ENCODE results near the gene NCOA7.

Gene NCOA7

DNA sequence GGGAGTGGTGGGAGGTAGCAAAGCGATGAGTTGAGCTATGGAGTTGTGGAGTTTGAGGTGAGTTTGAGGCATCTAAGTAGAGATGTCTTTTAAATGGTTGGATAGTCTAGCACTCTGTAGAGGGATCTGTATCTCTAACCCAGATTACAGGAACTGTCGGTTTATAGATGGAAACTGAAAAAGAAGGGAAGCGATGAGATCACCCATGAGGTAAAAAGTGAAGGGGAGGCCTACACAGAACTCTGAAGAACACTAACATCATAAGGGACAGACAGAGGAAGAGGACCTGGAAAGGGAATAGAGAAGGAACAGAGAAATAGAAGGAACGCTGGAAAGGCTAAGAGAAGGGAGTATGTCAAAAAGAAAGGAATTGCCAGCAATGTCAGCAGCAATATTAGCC is 168.3 kb downstream of the NCOA7 start:
- in situ Hi-C loops (cut with MboI; ENCODE audit: low sequenced_read_pairs), result loop anchor here (10.0 to 25.0 kb wide), 2 partner anchors 174 to 647 kb away; partner anchors contain the start of gene HDDC2

DNA sequence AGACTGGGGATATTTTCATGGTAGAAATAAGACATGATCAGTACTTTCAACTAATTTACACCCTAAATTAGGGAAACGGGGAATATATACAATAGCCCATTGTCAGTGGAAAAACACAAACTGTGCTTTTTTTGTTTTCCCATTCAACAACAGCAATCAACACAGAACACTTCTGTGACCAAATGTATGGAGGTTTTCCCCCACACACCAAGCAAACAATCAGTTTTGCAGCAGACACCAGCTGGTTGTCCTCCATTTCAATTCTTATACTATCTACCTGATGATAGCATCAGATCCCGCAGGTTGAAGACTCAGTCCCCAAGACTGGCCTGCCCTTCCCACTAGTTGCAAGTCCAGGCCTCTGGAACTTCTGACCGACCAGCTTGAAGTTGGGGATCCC is 170.4 kb downstream of the NCOA7 start:
- in situ Hi-C loops (cut with MboI; ENCODE audit: low sequenced_read_pairs), result loop anchor here (25.0 kb wide), 1 partner anchor 649 kb away; the partner anchor contains the start of gene HDDC2

DNA sequence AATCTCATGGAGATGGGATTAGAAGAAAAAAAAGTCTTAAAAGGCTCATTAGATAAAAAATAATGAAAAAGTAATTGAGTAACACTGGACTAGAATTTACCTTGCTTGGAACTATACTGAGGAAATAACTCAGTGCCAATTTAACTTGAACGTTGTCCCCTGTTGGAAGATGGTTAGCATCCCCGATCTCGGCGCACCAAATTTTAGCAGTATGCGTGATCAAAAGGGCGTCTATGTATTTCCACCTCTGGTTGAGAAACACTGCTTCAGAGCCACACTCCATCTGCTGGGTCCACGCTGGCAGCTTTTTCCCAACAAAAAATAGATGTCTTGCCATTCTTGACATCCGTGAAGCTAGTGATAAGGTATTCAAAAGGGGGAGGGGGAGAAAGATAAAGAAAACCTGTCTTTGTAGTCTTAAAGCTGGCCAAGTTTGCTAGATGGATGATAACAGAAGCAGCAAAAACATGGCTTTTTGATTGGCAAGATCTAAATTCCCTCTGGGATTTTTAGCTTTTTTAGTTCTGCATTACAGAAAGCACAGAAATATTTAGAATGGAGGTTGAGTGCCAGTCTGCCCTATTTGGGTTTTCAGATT is 172.2 kb downstream of the NCOA7 start:
- in situ Hi-C loops (cut with MboI; ENCODE audit: low sequenced_read_pairs), result loop anchor here (25.0 kb wide), 1 partner anchor 651 kb away; the partner anchor contains the start of gene HDDC2

DNA sequence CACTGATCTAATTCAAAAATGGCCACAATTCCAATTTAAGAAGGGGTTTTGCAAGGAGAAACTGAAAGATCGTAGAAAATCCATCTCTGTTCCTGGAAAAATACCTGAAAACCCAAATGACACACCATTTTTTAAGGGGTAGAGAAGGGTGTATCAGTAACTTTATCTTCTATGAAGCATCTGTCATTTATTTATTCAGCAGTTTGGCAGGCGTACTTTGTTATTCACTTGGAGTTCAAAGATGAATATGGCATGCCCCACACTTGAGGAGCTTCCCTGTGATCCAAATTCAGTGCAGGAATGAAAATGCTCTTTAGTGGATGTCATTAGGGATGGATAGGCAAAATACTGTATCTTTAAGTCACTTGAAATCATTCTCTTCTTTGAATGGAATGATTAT is 173.1 kb downstream of the NCOA7 start:
- in situ Hi-C loops (cut with MboI; ENCODE audit: low sequenced_read_pairs), result loop anchor here (25.0 kb wide), 1 partner anchor 652 kb away; the partner anchor contains the start of gene HDDC2

DNA sequence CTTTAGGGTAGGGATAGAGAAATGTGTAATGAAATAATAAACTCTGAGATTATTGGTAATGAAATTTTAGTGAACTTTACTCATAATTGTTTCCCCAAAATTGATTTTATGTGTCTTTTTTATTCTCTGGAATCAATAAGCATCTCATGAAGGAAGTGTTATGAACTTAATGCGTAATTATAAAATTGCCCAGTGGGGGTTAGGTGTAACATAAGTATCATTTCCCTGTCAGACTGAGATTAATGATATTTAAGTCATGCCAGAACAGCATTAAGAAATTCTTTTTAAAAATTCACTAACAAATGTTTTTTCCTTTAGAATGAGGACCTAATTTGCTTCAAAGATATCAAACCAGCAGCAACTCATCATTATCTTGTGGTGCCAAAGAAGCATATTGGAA is 175.8 kb downstream of the NCOA7 start:
- in situ Hi-C loops (cut with MboI; ENCODE audit: low sequenced_read_pairs), result loop anchor here (25.0 kb wide), 1 partner anchor 654 kb away; the partner anchor contains the start of gene HDDC2

DNA sequence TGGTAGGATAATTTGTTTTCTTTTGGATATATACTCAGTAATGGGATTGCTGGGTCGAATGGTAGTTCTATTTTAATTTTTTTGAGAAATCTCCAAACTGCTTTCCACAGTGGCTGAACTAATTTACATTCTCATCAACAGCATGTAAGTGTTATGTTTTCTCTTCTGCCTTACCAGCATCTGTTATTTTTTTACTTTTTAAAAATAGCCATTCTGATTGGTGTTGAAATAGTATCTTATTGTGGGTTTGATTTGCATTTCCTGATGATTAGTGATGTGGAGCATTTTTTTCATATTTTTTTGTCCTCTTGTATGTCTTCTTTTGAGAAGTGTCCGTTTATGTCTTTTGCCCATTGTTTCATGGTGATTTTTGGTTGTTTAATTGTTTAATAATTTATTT is 177.7 kb downstream of the NCOA7 start:
- in situ Hi-C loops (cut with MboI; ENCODE audit: low sequenced_read_pairs), result loop anchor here (25.0 kb wide), 1 partner anchor 656 kb away; the partner anchor contains the start of gene HDDC2

DNA sequence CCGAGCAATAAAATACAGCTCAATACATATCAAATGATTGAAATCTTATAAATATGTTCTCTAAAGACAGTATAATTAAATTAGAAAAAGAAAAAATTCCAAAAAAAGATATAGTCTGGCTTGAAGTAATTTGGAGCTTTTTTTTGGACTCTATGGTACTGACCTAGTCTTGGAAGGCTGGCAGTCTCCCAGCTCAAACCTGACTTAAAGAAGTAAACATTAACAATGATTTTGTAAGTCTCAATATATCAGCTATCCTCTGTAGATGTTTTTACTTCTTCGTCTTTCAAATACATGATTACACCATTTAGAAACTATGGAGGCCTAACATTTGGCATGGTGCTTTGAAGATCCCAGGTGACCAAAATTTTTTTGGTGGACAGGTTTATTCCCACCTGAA is 180.0 kb downstream of the NCOA7 start:
- in situ Hi-C loops (cut with MboI; ENCODE audit: low sequenced_read_pairs), result loop anchor here (25.0 kb wide), 1 partner anchor 658 kb away; the partner anchor contains the start of gene HDDC2

DNA sequence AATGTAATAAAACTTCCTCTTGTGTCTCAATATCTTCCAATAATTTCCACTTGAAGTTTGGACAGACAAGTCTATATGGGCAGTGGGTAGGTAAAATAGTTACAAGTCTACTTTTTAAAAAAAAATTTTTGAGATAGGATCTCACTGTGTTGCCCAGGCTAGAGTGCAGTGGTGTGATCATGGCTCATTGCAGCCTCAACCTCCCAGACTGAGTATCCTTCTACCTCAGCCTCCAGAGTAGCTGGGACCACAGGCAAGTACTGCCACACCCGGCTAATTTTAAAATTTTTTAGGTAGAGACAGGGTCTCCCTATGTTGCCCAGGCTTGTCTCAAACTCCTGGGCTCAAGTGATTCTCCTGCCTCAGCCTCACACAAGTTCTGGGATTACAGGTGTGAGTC is 181.7 kb downstream of the NCOA7 start:
- in situ Hi-C loops (cut with MboI; ENCODE audit: low sequenced_read_pairs), result loop anchor here (25.0 kb wide), 1 partner anchor 660 kb away; the partner anchor contains the start of gene HDDC2

DNA sequence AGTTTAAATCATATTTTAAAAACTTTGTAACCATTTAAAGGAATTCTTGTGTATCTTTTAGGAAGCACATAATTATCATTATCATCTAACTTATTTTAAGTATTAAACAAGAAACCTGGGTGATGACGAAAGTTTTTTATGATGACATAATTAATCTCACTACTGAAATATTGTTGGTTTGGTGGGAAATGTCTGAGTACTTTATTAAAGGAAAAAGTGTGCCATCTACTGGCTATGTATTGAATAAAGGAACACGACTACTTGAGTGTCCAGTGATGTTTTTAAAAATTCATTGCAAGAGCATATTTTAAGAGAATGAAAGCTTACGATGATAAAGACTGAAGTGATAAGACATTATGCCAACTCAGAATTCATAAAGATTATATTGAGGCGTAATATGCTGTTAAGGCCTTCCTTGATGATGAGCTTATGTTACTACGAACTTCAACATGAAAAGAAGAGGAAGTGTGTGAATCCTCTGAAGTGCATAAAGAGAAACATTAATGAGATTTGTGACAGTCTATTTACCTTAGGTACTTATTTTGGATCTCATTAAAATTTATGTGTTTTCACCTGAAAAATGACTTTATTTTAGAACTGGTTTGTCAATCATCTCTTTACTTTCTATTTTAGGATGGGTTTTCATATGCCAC is 183.6 kb downstream of the NCOA7 start:
- in situ Hi-C loops (cut with MboI; ENCODE audit: low sequenced_read_pairs), result loop anchor here (25.0 kb wide), 1 partner anchor 662 kb away; the partner anchor contains the start of gene HDDC2

DNA sequence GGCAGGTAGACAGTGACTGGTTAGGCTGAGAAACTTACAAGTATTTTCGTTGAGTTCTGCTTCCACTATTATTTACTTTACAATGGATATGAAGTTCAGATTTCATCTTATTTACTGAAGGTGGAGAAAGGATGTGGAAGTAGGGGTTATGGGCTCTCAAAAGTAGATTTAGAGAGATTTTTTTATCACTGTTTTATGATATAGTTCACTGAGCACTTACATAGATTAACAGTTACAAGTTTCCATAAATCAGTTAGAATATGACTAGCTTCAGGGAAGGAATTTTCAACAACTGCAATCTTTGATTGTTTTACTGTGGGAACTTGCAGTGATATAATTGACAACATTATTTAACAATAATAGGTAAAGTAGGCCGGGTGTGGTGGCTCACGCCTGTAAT is 188.3 kb downstream of the NCOA7 start:
- in situ Hi-C loops (cut with MboI; ENCODE audit: low sequenced_read_pairs), result no loop called here
